ENCODE results near the gene MICAL3. TPM values are rescaled to one million over a fixed set of nuclear protein-coding genes. Genes with fewer than 3 reads are reported as not detected.
"Not testable (repeated sequence)": the region's sequence is repeated elsewhere in the genome, so short reads cannot be mapped to it uniquely, and the experiment has no call there.

MICAL3 gene
- total RNA-seq (100 to 1,000 TPM in 1 of 4 donors, 10 to 100 TPM in 3; 72.1 to 105 (median 79.1) TPM), polyA plus RNA-seq (30.4 TPM)
- long read RNA-seq, donor 1, partial matches to known transcripts: 10 of 70 reads
- long read RNA-seq, donor 1, other reads (novel, unspliced or antisense): 58 of 70 reads
- long read RNA-seq, donor 2, partial matches to known transcripts: 3 of 11 reads
- long read RNA-seq, donor 2, other reads (novel, unspliced or antisense): 8 of 11 reads
- long read RNA-seq, donor 3, partial matches to known transcripts: 12 of 103 reads
- long read RNA-seq, donor 3, other reads (novel, unspliced or antisense): 89 of 103 reads
- long read RNA-seq, donor 4, partial matches to known transcripts: 2 of 42 reads
- long read RNA-seq, donor 4, other reads (novel, unspliced or antisense): 39 of 42 reads

GRCh38 chr22:18024276-18024939 is at the start of gene MICAL3:
MICAL3 (minus strand) TSS chr22:18024561; CDS start chr22:17906812, 117,749 bp downstream.
- intact Hi-C loops (cut with DNase I): loop anchor here in 3 of 4 donors (5.0 to 10.0 kb wide), 5 partner anchors 50 to 200 kb away; partner anchors contain the start of gene PEX26 (in 3 of the 3)
- H3K27me3 ChIP-seq (ENCODE audit: control insufficient read depth, insufficient read depth): no peaks in the 10 kb centered on the region
- peaks cover 3% of the 10 kb centered on the region for H3K4me1 ChIP-seq (ENCODE audit: control insufficient read depth, insufficient read depth, low read length)
- peak; percentile 65 to 85 (median 84) for DNase-seq
- WGBS: 2% methylated on average over 56 of the region's 56 CpGs
- peak within 1 kb of the TSS; percentile 44 for H3K4me3 ChIP-seq (ENCODE audit: low read length)
- ATAC-seq: peak; percentile 87 to 91
- H3K27ac ChIP-seq (ENCODE audit: low read length): peak within 1 kb of the TSS; percentile 28
- H3K9me3 ChIP-seq (ENCODE audit: control insufficient read depth, low read length): no peaks in the 10 kb centered on the region

- H3K27me3 ChIP-seq (ENCODE audit: control insufficient read depth, insufficient read depth); H3K27ac ChIP-seq (ENCODE audit: low read length); H3K4me3 ChIP-seq (ENCODE audit: low read length); H3K9me3 ChIP-seq (ENCODE audit: control insufficient read depth, low read length); H3K4me1 ChIP-seq (ENCODE audit: control insufficient read depth, insufficient read depth, low read length); DNase-seq; ATAC-seq: not testable (repeated sequence)
- intact Hi-C loops (cut with DNase I): loop anchor here in 3 of 4 donors (5.0 to 10.0 kb wide), 5 partner anchors 49 to 329 kb away; partner anchors contain the start of gene MICAL3 (in 3 of the 3)
- 86% methylated on average over 4 of the region's 4 CpGs for WGBS
These were observed 49.6 kb upstream of the MICAL3 start for GRCh38 chr22:18073927-18074326.

- H3K27me3 ChIP-seq (ENCODE audit: control insufficient read depth, insufficient read depth): no peaks in the 10 kb centered on the region
These were observed 49.1 kb upstream of the MICAL3 start for GRCh38 chr22:18073467-18073866.

GRCh38 chr22:18071968-18072310 is 47.6 kb upstream of the MICAL3 start:
- ATAC-seq: no peak
- H3K27ac ChIP-seq (ENCODE audit: low read length): no peak overlapping the region
- no peaks in the 10 kb centered on the region for H3K9me3 ChIP-seq (ENCODE audit: control insufficient read depth, low read length)
- H3K27me3 ChIP-seq (ENCODE audit: control insufficient read depth, insufficient read depth): no peaks in the 10 kb centered on the region
- 64% methylated on average over 1 of the region's 1 CpG for WGBS
- no peak overlapping the region for H3K4me3 ChIP-seq (ENCODE audit: low read length)
- no peak for DNase-seq
- intact Hi-C loops (cut with DNase I): loop anchor here in 3 of 4 donors (5.0 to 10.0 kb wide), 5 partner anchors 47 to 327 kb away; partner anchors contain the start of gene MICAL3 (in 3 of the 3)
- no peaks in the 10 kb centered on the region for H3K4me1 ChIP-seq (ENCODE audit: control insufficient read depth, insufficient read depth, low read length)

More at GRCh38 chr22:18073467-18073866, 49.1 kb upstream of the MICAL3 start:
- 87% methylated on average over 2 of the region's 2 CpGs for WGBS
- H3K9me3 ChIP-seq (ENCODE audit: control insufficient read depth, low read length): no peaks in the 10 kb centered on the region
- ATAC-seq (no peak), DNase-seq (no peak)
- H3K4me1 ChIP-seq (ENCODE audit: control insufficient read depth, insufficient read depth, low read length): no peaks in the 10 kb centered on the region
- no peak overlapping the region for H3K27ac ChIP-seq (ENCODE audit: low read length)
- no peak overlapping the region for H3K4me3 ChIP-seq (ENCODE audit: low read length)
- intact Hi-C loops (cut with DNase I): loop anchor here in 3 of 4 donors (5.0 to 10.0 kb wide), 5 partner anchors 49 to 329 kb away; partner anchors contain the start of gene MICAL3 (in 3 of the 3)

- H3K9me3 ChIP-seq (ENCODE audit: control insufficient read depth, low read length); H3K27ac ChIP-seq (ENCODE audit: low read length); H3K4me3 ChIP-seq (ENCODE audit: low read length); H3K27me3 ChIP-seq (ENCODE audit: control insufficient read depth, insufficient read depth); ATAC-seq; H3K4me1 ChIP-seq (ENCODE audit: control insufficient read depth, insufficient read depth, low read length); DNase-seq: not testable (repeated sequence)
- intact Hi-C loops (cut with DNase I): loop anchor here in 3 of 4 donors (5.0 to 10.0 kb wide), 5 partner anchors 47 to 327 kb away; partner anchors contain the start of gene MICAL3 (in 3 of the 3)
- WGBS: 85% methylated on average over 7 of the region's 7 CpGs
These were observed 47.1 kb upstream of the MICAL3 start for GRCh38 chr22:18071307-18071967.

GRCh38 chr22:18070556-18071306 is 46.4 kb upstream of the MICAL3 start:
- Histone ChIP-seq H3K9me3 (ENCODE audit: control insufficient read depth, low read length) (no peaks in the 10 kb centered on the region), H3K4me1 (ENCODE audit: control insufficient read depth, insufficient read depth, low read length) (no peaks in the 10 kb centered on the region), H3K27me3 (ENCODE audit: control insufficient read depth, insufficient read depth) (no peaks in the 10 kb centered on the region), H3K4me3 (ENCODE audit: low read length) (no peak overlapping the region), H3K27ac (ENCODE audit: low read length) (no peak overlapping the region)
- intact Hi-C loops (cut with DNase I): loop anchor here in 3 of 4 donors (5.0 to 10.0 kb wide), 5 partner anchors 46 to 326 kb away; partner anchors contain the start of gene MICAL3 (in 3 of the 3)
- DNase-seq (peak in 1 of 3 donors; percentile 26), ATAC-seq (no peak)
- 76% methylated on average over 14 of the region's 14 CpGs for WGBS

GRCh38 chr22:18070041-18070440 is 45.7 kb upstream of the MICAL3 start:
- DNase-seq (no peak), ATAC-seq (no peak)
- Histone ChIP-seq H3K4me1 (ENCODE audit: control insufficient read depth, insufficient read depth, low read length) (no peaks in the 10 kb centered on the region), H3K4me3 (ENCODE audit: low read length) (no peak overlapping the region), H3K9me3 (ENCODE audit: control insufficient read depth, low read length) (no peaks in the 10 kb centered on the region), H3K27ac (ENCODE audit: low read length) (no peak overlapping the region), H3K27me3 (ENCODE audit: control insufficient read depth, insufficient read depth) (no peaks in the 10 kb centered on the region)
- intact Hi-C loops (cut with DNase I): loop anchor here in 3 of 4 donors (5.0 to 10.0 kb wide), 5 partner anchors 45 to 325 kb away; partner anchors contain the start of gene MICAL3 (in 3 of the 3)
- WGBS: 94% methylated on average over 4 of the region's 4 CpGs

GRCh38 chr22:18069041-18069440 is 44.7 kb upstream of the MICAL3 start:
- DNase-seq: no peak
- H3K27me3 ChIP-seq (ENCODE audit: control insufficient read depth, insufficient read depth): no peaks in the 10 kb centered on the region
- H3K4me3 ChIP-seq (ENCODE audit: low read length): no peak overlapping the region
- H3K9me3 ChIP-seq (ENCODE audit: control insufficient read depth, low read length): no peaks in the 10 kb centered on the region
- H3K27ac ChIP-seq (ENCODE audit: low read length): no peak overlapping the region
- 66% methylated on average over 2 of the region's 2 CpGs for WGBS
- ATAC-seq: no peak
- intact Hi-C loops (cut with DNase I): loop anchor here in 2 of 4 donors (10.0 kb wide), 1 partner anchor 164 kb away; no protein-coding TSS in a partner anchor
- H3K4me1 ChIP-seq (ENCODE audit: control insufficient read depth, insufficient read depth, low read length): no peaks in the 10 kb centered on the region

- ATAC-seq (peak; percentile 70 to 85), DNase-seq (peak in 1 of 3 donors; percentile 42)
- intact Hi-C loops (cut with DNase I): loop anchor here in 2 of 4 donors (10.0 kb wide), 1 partner anchor 164 kb away; no protein-coding TSS in a partner anchor
- no peaks in the 10 kb centered on the region for H3K27me3 ChIP-seq (ENCODE audit: control insufficient read depth, insufficient read depth)
- 31% methylated on average over 3 of the region's 3 CpGs for WGBS
- H3K4me3 ChIP-seq (ENCODE audit: low read length): no peak overlapping the region
- H3K27ac ChIP-seq (ENCODE audit: low read length): peak overlapping the region; percentile 87
- H3K9me3 ChIP-seq (ENCODE audit: control insufficient read depth, low read length): no peaks in the 10 kb centered on the region
- H3K4me1 ChIP-seq (ENCODE audit: control insufficient read depth, insufficient read depth, low read length): no peaks in the 10 kb centered on the region
These were observed 44.1 kb upstream of the MICAL3 start for GRCh38 chr22:18068381-18068988.

Measured in right cardiac atrium (tissue), 5 donors.